H1 (cell line): ENCODE results near the gene SYNDIG1. TPM values are rescaled to one million over a fixed set of nuclear protein-coding genes. Genes with fewer than 3 reads are reported as not detected.

ENCODE experiments used
- CTCF ChIP-seq, 3 experiments: IDR thresholded peaks; 1 replicate in 2 of 3; 2 replicates in 1 of 3; pipeline versions ENCODE4 v1.5.1 to v1.6.1; 2011; ENCODE audit warnings: low read length in 3 of 3, mild to moderate bottlenecking in 3 of 3, inconsistent platforms in 2 of 3, low read depth in 1 of 3, moderate library complexity in 1 of 3; ENCODE audit not compliant: insufficient read depth in 1 of 3; ENCODE audit errors: control extremely low read depth in 1 of 3
- polyA plus RNA-seq, 7 experiments: library from polyadenylated mRNA; depleted of rRNA in 3 of 7; stranded (reverse) in 5 of 7; unstranded in 2 of 7; fragments of >200 nt in 5 of 7; fragments of 200-250 nt in 2 of 7; gene quantifications; 1 replicate in 5 of 7; 2 replicates in 1 of 7; 4 replicates in 1 of 7; pipeline versions ENCODE4 v1.2.1 to v1.2.3, GENCODE V29; 2011 to 2013; ENCODE audit warnings: missing spikeins in 2 of 7, mixed read lengths in 2 of 7
- total RNA-seq: library from RNA; stranded (reverse); fragmentation: NEBNext Ultra II Directional; extraction: Animal tissue kit (Norgen Biotek cat#: 25700); gene quantifications from 2 replicates; pipeline ENCODE4 v1.2.1, GENCODE V29; 2021

The SYNDIG1 gene
- total and polyA plus RNA-seq, 2 of the 8 experiments (the other 6 are each of a cell fraction or from before 2014, with no cell fraction given): 6.5 to 7.8 TPM

DNA sequence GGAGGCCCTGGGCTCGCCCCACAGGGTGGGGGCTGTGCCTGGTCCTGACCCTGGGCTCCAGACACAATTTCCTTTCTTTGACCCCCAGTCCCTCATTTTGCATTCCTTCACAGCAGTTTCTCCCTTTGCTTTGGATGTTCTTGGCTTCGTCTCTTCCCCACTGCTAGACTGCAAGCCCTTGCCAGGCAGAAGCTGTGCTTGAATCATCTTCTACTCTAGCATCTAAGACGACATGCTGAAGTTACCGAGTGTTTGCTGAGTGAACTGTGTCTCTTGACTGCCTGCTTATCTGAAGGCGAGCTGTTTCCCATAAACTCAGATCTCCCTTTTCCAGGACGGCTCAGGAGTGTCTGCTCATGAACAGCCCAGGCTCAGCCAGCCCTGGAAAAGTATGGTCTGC lies 14.3 kb upstream of the SYNDIG1 start (continued):
- TF ChIP-seq CTCF (IDR thresholded peaks at IDR 0.05; ENCODE audit: control extremely low read depth in 1 of 3, insufficient read depth in 1 of 3, low read depth in 1 of 3, low read length in 3 of 3): no peak
